Measurements from ENCODE around the gene LY6G5B.

LY6G5B gene

GRCh38 chr6:31680226-31681134 is 10.7 kb downstream of the LY6G5B start, which contains the start of gene LY6G5C:
Gene LY6G5C (minus strand): TSS chr6:31681067. CDS start chr6:31680373, 694 bp downstream.
- no peak for TF ChIP-seq EZH2phosphoT487 (IDR thresholded peaks at IDR 0.05; ENCODE audit: low read depth)
- TF ChIP-seq, protein P1, sequence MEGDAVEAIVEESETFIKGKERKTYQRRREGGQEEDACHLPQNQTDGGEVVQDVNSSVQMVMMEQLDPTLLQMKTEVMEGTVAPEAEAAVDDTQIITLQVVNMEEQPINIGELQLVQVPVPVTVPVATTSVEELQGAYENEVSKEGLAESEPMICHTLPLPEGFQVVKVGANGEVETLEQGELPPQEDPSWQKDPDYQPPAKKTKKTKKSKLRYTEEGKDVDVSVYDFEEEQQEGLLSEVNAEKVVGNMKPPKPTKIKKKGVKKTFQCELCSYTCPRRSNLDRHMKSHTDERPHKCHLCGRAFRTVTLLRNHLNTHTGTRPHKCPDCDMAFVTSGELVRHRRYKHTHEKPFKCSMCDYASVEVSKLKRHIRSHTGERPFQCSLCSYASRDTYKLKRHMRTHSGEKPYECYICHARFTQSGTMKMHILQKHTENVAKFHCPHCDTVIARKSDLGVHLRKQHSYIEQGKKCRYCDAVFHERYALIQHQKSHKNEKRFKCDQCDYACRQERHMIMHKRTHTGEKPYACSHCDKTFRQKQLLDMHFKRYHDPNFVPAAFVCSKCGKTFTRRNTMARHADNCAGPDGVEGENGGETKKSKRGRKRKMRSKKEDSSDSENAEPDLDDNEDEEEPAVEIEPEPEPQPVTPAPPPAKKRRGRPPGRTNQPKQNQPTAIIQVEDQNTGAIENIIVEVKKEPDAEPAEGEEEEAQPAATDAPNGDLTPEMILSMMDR (IDR thresholded peaks at IDR 0.05; ENCODE audit: low read depth, low read length), result peak; percentile 54
- H3K27ac ChIP-seq (ENCODE audit: low read length), result no peak within 1 kb of the TSS
- H4K20me1 ChIP-seq (ENCODE audit: insufficient read depth, low read length), result no peaks in the 10 kb centered on the region
- peak within 1 kb of the TSS; percentile 77 for H3K4me2 ChIP-seq (ENCODE audit: low read length)
- peak within 1 kb of the TSS; percentile 59 for H2AFZ ChIP-seq (ENCODE audit: low read depth, low read length)
- no peaks in the 10 kb centered on the region for H3K9me3 ChIP-seq (ENCODE audit: insufficient read depth, low read length)
- H3K4me1 ChIP-seq (ENCODE audit: low read length), result peaks cover 17% of the 10 kb centered on the region
- no peaks in the 10 kb centered on the region for H3K27me3 ChIP-seq (ENCODE audit: low read depth, low read length)
- H3K9ac ChIP-seq (ENCODE audit: low read length), result peak within 1 kb of the TSS; percentile 53; the same call in 1 of the 2 replicates
- no peaks in the 10 kb centered on the region for H3K79me2 ChIP-seq (ENCODE audit: low read length)
- peak within 1 kb of the TSS; percentile 76 for H3K4me3 ChIP-seq (ENCODE audit: low read length)
- no peaks in the 10 kb centered on the region for H3K36me3 ChIP-seq (replicated peaks; ENCODE audit: low read depth, low read length)

DNA sequence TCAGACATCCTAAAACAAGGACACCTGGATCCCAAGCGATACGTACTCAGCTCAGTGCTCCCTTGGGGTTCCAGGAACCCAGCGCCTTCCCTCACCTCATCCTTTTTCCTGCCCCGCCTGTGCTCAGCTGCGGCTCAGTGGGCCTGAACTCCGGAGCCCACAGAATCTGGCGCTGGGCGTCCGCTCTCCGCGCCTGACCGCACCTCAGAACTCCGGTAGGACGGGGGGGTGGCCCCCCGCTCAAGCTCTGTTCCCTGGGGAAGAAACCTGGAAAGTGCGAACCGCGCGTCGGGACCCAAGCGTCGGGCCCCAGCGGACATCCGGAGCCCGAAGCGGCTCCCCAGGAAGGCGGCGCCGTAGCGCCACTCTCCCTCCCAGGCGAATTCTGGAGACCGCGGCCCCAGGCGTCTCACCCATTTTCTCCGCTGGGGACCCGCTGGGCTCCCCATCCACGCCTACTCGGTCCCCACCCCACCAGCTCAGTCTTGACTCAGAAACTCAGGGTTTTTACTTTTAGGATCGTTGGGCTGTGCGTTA is 11.4 kb downstream of the LY6G5B start:
- Histone ChIP-seq H3K4me2 (ENCODE audit: low read length) (peak overlapping the region; percentile 77), H3K79me2 (ENCODE audit: low read length) (no peaks in the 10 kb centered on the region), H3K9ac (ENCODE audit: low read length) (peak overlapping the region; percentile 53; the same call in 1 of the 2 replicates)

GRCh38 chr6:31683591-31683990 is 13.8 kb downstream of the LY6G5B start:
- H4K20me1 ChIP-seq (ENCODE audit: insufficient read depth, low read length), result no peaks in the 10 kb centered on the region
- no peaks in the 10 kb centered on the region for H3K9me3 ChIP-seq (ENCODE audit: insufficient read depth, low read length)
- H3K36me3 ChIP-seq (replicated peaks; ENCODE audit: low read depth, low read length), result no peaks in the 10 kb centered on the region
- no peak overlapping the region for H3K9ac ChIP-seq (ENCODE audit: low read length)
- no peaks in the 10 kb centered on the region for H3K79me2 ChIP-seq (ENCODE audit: low read length)
- no peak for TF ChIP-seq EZH2phosphoT487 (IDR thresholded peaks at IDR 0.05; ENCODE audit: low read depth)
- TF ChIP-seq, protein P1 (IDR thresholded peaks at IDR 0.05; ENCODE audit: low read depth, low read length), result no peak
- peaks cover 4% of the 10 kb centered on the region; the same call in 1 of the 2 replicates for H3K4me1 ChIP-seq (ENCODE audit: low read length)
- H3K4me2 ChIP-seq (ENCODE audit: low read length), result no peak overlapping the region
- no peak overlapping the region for H3K4me3 ChIP-seq (ENCODE audit: low read length)
- H3K27me3 ChIP-seq (ENCODE audit: low read depth, low read length), result no peaks in the 10 kb centered on the region
- no peak overlapping the region for H3K27ac ChIP-seq (ENCODE audit: low read length)
- H2AFZ ChIP-seq (ENCODE audit: low read depth, low read length), result no peak overlapping the region

More for the DNA sequence above, 11.4 kb downstream of the LY6G5B start:
- Histone ChIP-seq H3K9me3 (ENCODE audit: insufficient read depth, low read length) (no peaks in the 10 kb centered on the region), H3K4me3 (ENCODE audit: low read length) (peak overlapping the region; percentile 76), H3K27ac (ENCODE audit: low read length) (no peak overlapping the region), H3K36me3 (replicated peaks; ENCODE audit: low read depth, low read length) (no peaks in the 10 kb centered on the region), H3K4me1 (ENCODE audit: low read length) (peaks cover 16% of the 10 kb centered on the region), H2AFZ (ENCODE audit: low read depth, low read length) (peak overlapping the region; percentile 59), H3K27me3 (ENCODE audit: low read depth, low read length) (no peaks in the 10 kb centered on the region), H4K20me1 (ENCODE audit: insufficient read depth, low read length) (no peaks in the 10 kb centered on the region)
- TF ChIP-seq, protein P1 (IDR thresholded peaks at IDR 0.05; ENCODE audit: low read depth, low read length), result no peak
- TF ChIP-seq EZH2phosphoT487 (IDR thresholded peaks at IDR 0.05; ENCODE audit: low read depth), result no peak

- Histone ChIP-seq H3K36me3 (replicated peaks; ENCODE audit: low read depth, low read length) (peaks cover 2% of the 10 kb centered on the region), H3K4me3 (ENCODE audit: low read length) (no peak overlapping the region), H3K4me2 (ENCODE audit: low read length) (no peak overlapping the region), H3K4me1 (ENCODE audit: low read length) (peaks cover 5% of the 10 kb centered on the region; the same call in 1 of the 2 replicates), H3K79me2 (ENCODE audit: low read length) (no peaks in the 10 kb centered on the region), H4K20me1 (ENCODE audit: insufficient read depth, low read length) (no peaks in the 10 kb centered on the region), H3K9me3 (ENCODE audit: insufficient read depth, low read length) (no peaks in the 10 kb centered on the region), H3K27me3 (ENCODE audit: low read depth, low read length) (no peaks in the 10 kb centered on the region), H3K9ac (ENCODE audit: low read length) (no peak overlapping the region), H2AFZ (ENCODE audit: low read depth, low read length) (no peak overlapping the region), H3K27ac (ENCODE audit: low read length) (no peak overlapping the region)
- TF ChIP-seq, protein P1 (IDR thresholded peaks at IDR 0.05; ENCODE audit: low read depth, low read length), result no peak
- no peak for TF ChIP-seq EZH2phosphoT487 (IDR thresholded peaks at IDR 0.05; ENCODE audit: low read depth)
These were observed 16.7 kb downstream of the LY6G5B start for GRCh38 chr6:31686483-31686882.

All from OCI-LY3 (cell line).